GM12878 (cell line): Measurements from ENCODE around the gene MSS51. TPM values are rescaled to one million over a fixed set of nuclear protein-coding genes. Genes with fewer than 3 reads are reported as not detected.

Experiments
- ATAC-seq: fragments of 200-7000 bp; cut with Tn5 transposase; 3 replicates; pipeline ENCODE4 v1.9.1; 2020; ENCODE audit warnings: mild to moderate bottlenecking, moderate library complexity
- BruUV-seq: library from RNA; stranded (reverse); fragments of 400-500 nt; replicated peaks from 2 replicates; lab custom pipeline; 2021; lab: Mats Ljungman, UMichigan
- CTCF ChIA-PET: fragments of 300-600 bp; sonication (Branson Sonifier 250); formaldehyde crosslinking; extraction: SDS; loops from one replicate; lab custom pipeline; 2021; ENCODE audit warnings: inconsistent platforms; lab: Yijun Ruan, JAX
- POLR2A ChIA-PET: fragments of 350-600 bp; formaldehyde crosslinking; extraction: SDS; loops from one replicate; lab custom pipeline; 2021; ENCODE audit warnings: inconsistent platforms; lab: Charles Lee
- RAD21 ChIA-PET: fragments of 300-600 bp; sonication (Branson Sonifier 250); formaldehyde crosslinking; loops from one replicate; lab custom pipeline; 2023; ENCODE audit warnings: antibody characterized with exemption; ENCODE audit not compliant: unreplicated experiment; lab: Charles Lee
- SMC1A ChIA-PET: fragments of 300-600 bp; sonication (Branson Sonifier 250); formaldehyde crosslinking; loops from one replicate; lab custom pipeline; 2023; ENCODE audit not compliant: unreplicated experiment, uncharacterized antibody; lab: Charles Lee
- DNase-seq: peaks from one replicate; pipeline ENCODE4 v3.0.0-alpha.2; 2011; ENCODE audit warnings: low read depth, low spot score
- FAIRE-seq: peaks from 3 replicates; lab custom pipeline; 2011; peaks lifted over from hg19 to GRCh38; lab: Jason Lieb, UNC
- H2AFZ ChIP-seq: 2 replicates; pipeline ENCODE4 v1.6.0; 2011; ENCODE audit warnings: low read depth, low read length, control low read depth; ENCODE audit not compliant: control insufficient read depth
- H3K27ac ChIP-seq: 2 replicates; pipeline ENCODE4 v1.5.1; 2011; ENCODE audit warnings: control low read depth; ENCODE audit not compliant: control insufficient read depth, insufficient read depth
- H3K27me3 ChIP-seq, 2 experiments: replicated peaks in 1 of 2; 2 replicates each; pipeline versions ENCODE4 v1.6.0 to v1.6.1; 2011; ENCODE audit warnings: low read length in 1 of 2; ENCODE audit not compliant: control insufficient read depth in 2 of 2, insufficient read depth in 2 of 2
- H3K36me3 ChIP-seq, 2 experiments: 2 replicates each; pipeline ENCODE4 v1.5.1; 2011; ENCODE audit warnings: low read length in 1 of 2; ENCODE audit not compliant: control insufficient read depth in 2 of 2, insufficient read depth in 2 of 2
- H3K4me1 ChIP-seq: 2 replicates; pipeline ENCODE4 v1.6.1; 2011; ENCODE audit warnings: mild to moderate bottlenecking, low read length, moderate library complexity, mixed read lengths; ENCODE audit not compliant: control insufficient read depth, insufficient read depth
- H3K4me2 ChIP-seq: 2 replicates; pipeline ENCODE4 v1.6.0; 2011; ENCODE audit warnings: control low read depth; ENCODE audit not compliant: control insufficient read depth, insufficient read depth
- H3K4me3 ChIP-seq: fragments of 200-600 bp; sonication (generic); 2 replicates; pipeline ENCODE4 v1.5.1; 2016
- H3K79me2 ChIP-seq: 2 replicates; pipeline ENCODE4 v1.6.0; 2011; ENCODE audit warnings: low read length; ENCODE audit not compliant: control insufficient read depth, insufficient read depth
- H3K9ac ChIP-seq: 2 replicates; pipeline ENCODE4 v1.8.0; 2011; ENCODE audit warnings: low read length, control low read depth, mixed read lengths; ENCODE audit not compliant: control insufficient read depth, insufficient read depth
- H3K9me3 ChIP-seq: replicated peaks from 3 replicates; pipeline ENCODE4 v1.5.1; 2011; ENCODE audit warnings: mild to moderate bottlenecking, low read length; ENCODE audit not compliant: control insufficient read depth, insufficient read depth
- H4K20me1 ChIP-seq: 2 replicates; pipeline ENCODE4 v1.6.0; 2011; ENCODE audit not compliant: control insufficient read depth, insufficient read depth
- CBX5 ChIP-seq: sonication (generic); IDR thresholded peaks from 2 replicates; pipeline ENCODE4 v1.6.1; 2016; ENCODE audit warnings: low read depth, moderate library complexity, mild to moderate bottlenecking, inconsistent platforms
- CEBPZ ChIP-seq: fragments of 150-350 bp; IDR thresholded peaks from 2 replicates; pipeline ENCODE4 v1.6.1; 2016; ENCODE audit warnings: low read depth, low read length
- NFIC ChIP-seq: IDR thresholded peaks from 2 replicates; pipeline ENCODE4 v1.6.1; 2012; ENCODE audit warnings: low read depth, mild to moderate bottlenecking, inconsistent platforms, low read length, moderate library complexity
- RUNX3 ChIP-seq: IDR thresholded peaks from 2 replicates; pipeline ENCODE4 v1.6.1; 2012; ENCODE audit warnings: low read length, inconsistent platforms
- SPI1 ChIP-seq: IDR thresholded peaks from 2 replicates; pipeline ENCODE4 v1.6.1; 2011; ENCODE audit warnings: low read depth, mild to moderate bottlenecking, low read length, moderate library complexity, borderline replicate concordance; ENCODE audit not compliant: insufficient read depth
- SRF ChIP-seq, 2 experiments: IDR thresholded peaks; 2 replicates each; pipeline ENCODE4 v1.6.1; 2011; ENCODE audit warnings: low read depth in 2 of 2, low read length in 2 of 2, mild to moderate bottlenecking in 1 of 2, moderate library complexity in 1 of 2
- ZBTB4 ChIP-seq: fragments of 450-650 bp; formaldehyde crosslinking; IDR thresholded peaks from 2 replicates; pipeline ENCODE4 v1.4.0; 2022; ENCODE audit warnings: mild to moderate bottlenecking, moderate library complexity
- WGBS: methylation state at CpG from one replicate; pipeline ENCODE4 v1.1.6; 2016; ENCODE audit warnings: low lambda C conversion rate; ENCODE audit not compliant: insufficient replicate concordance, insufficient coverage; ENCODE audit errors: missing lambda C conversion rate; 5-methylcytosine and 5-hydroxymethylcytosine counted together
- in situ Hi-C: fragments of 300-500 bp; cut with MboI; formaldehyde crosslinking; loops from 9 replicates; pipeline ENCODE4 v1.14.3; 2018; ENCODE audit warnings: mixed read lengths
- intact Hi-C: fragments of 100-400 bp; cut with micrococcal nuclease; formaldehyde crosslinking; loops from one replicate; pipeline ENCODE4 v1.14.2; 2022; ENCODE audit not compliant: unreplicated experiment
- polyA plus RNA-seq, 11 experiments: library from polyadenylated mRNA; depleted of rRNA in 4 of 11; unstranded in 6 of 11; stranded (reverse) in 5 of 11; fragments of >200 nt; fragmentation: Nextera tagmentation in 4 of 11; fragmentation: Illumina TruSeq in 1 of 11; extraction: Ambion mirVana in 4 of 11; extraction: Trizol in 1 of 11; gene quantifications; 1 replicate in 1 of 11; 2 replicates in 10 of 11; pipeline versions ENCODE4 v1.2.1 to v1.2.3, GENCODE V29; 2011 to 2016; ENCODE audit warnings: inconsistent platforms in 2 of 11, missing spikeins in 2 of 11, low read depth in 1 of 11
- total RNA-seq, 4 experiments: library from RNA; depleted of rRNA in 3 of 4; stranded (reverse); fragments of >200 nt in 3 of 4; fragmentation: Illumina TruSeq in 1 of 4; extraction: Trizol in 1 of 4; gene quantifications; 2 replicates each; pipeline versions ENCODE4 v1.2.1 to v1.2.3, GENCODE V29; 2013 to 2021

The MSS51 gene
- total and polyA plus RNA-seq, 10 of the 15 experiments (the other 5 are each of a cell fraction or from before 2014, with no cell fraction given) = 0.06 to 2.1 (median 1.5) TPM

- TF ChIP-seq ZBTB4 (CRISPR knock-in tag) = no peak
- no peak for TF ChIP-seq CEBPZ
- TF ChIP-seq SPI1 = peak; percentile 63
These were observed 36.2 kb upstream of the MSS51 start (continued) for GRCh38 chr10:73469579-73469978.

GRCh38 chr10:73467206-73467605 is 33.8 kb upstream of the MSS51 start:
- CTCF ChIA-PET = interaction anchor here (1.0 kb wide), 1 partner anchor 25 kb away, joined by 3 read pairs; no protein-coding TSS in a partner anchor
- in situ Hi-C loops = no loop called here

More at GRCh38 chr10:73467206-73467605, 33.8 kb upstream of the MSS51 start:
- no peak overlapping the region for H3K4me3 ChIP-seq
- BruUV-seq = no TSS peak
- WGBS = 24% methylated on average over 2 of the region's 2 CpGs
- peaks cover 0 to 2% of the 10 kb centered on the region in 2 experiments; a peak in 3 of 4 replicates for H3K36me3 ChIP-seq
- H4K20me1 ChIP-seq = no peaks in the 10 kb centered on the region
- no peaks in the 10 kb centered on the region for H3K9me3 ChIP-seq
- no peaks in the 10 kb centered on the region for H3K4me1 ChIP-seq
- H3K9ac ChIP-seq = no peak overlapping the region
- RAD21 ChIA-PET = interaction anchor here (1.2 kb wide), 1 partner anchor 110 kb away, joined by 3 read pairs; no protein-coding TSS in a partner anchor
- ATAC-seq = peak; percentile 68
- H3K27ac ChIP-seq = no peak overlapping the region
- POLR2A ChIA-PET = no interaction called here
- peak; percentile 52 for FAIRE-seq
- H3K4me2 ChIP-seq = no peak overlapping the region
- no peak for DNase-seq
- peak overlapping the region; percentile 5; the same call in 1 of the 2 replicates for H2AFZ ChIP-seq
- no peaks in the 10 kb centered on the region for H3K27me3 ChIP-seq
- intact Hi-C loops = no loop called here
- SMC1A ChIA-PET = interaction anchor here (0.5 to 1.9 kb wide), 9 partner anchors 11 to 771 kb away, joined by 3 to 5 read pairs (median 3); no protein-coding TSS in a partner anchor
- 0 out of 2 replicates have a peak, but pooled peaks have one; percentile 31 for TF ChIP-seq NFIC
- peak in 1 of 2 experiments; percentile 73; a peak in 1 of 4 replicates for TF ChIP-seq SRF (IDR thresholded peaks at IDR 0.05; ENCODE audit: low read depth in 2 of 2, low read length in 2 of 2)
- no peak for TF ChIP-seq CBX5
- peak; percentile 74 for TF ChIP-seq RUNX3
- no peaks in the 10 kb centered on the region for H3K79me2 ChIP-seq
